ENCODE data around the gene RASAL1.

Gene RASAL1

DNA sequence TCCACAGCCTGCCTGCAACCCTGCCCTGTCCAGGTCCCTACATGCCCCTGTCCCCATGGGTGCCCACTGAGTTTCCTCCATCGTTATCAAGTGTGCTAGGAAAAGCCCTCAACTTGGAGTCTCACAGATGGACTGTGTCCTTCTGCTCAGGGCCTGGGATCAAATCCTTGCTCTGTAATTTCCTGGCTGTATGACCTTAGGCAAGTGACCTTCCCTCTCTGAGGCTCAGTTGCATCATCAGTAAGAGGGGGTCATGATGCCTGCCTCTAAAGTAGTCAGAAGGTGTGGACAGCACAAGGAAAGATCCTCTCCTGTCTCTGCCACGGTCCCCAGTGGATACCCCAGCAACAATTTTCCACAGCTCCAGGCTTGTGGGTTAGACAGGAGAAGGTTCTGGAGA lies 22.2 kb downstream of the RASAL1 start:
- no peak overlapping the region for H3K27ac ChIP-seq (ENCODE audit: low read depth, low read length)
- no peak overlapping the region for H3K4me3 ChIP-seq (ENCODE audit: low read depth, low read length)
- no peaks in the 10 kb centered on the region for H3K4me1 ChIP-seq (ENCODE audit: control insufficient read depth, insufficient read depth, low read length)
- H3K27me3 ChIP-seq (ENCODE audit: control insufficient read depth, insufficient read depth, low read length), result no peaks in the 10 kb centered on the region
- H3K9ac ChIP-seq (ENCODE audit: low read length), result no peak overlapping the region
- no peaks in the 10 kb centered on the region for H3K9me3 ChIP-seq (ENCODE audit: control insufficient read depth, insufficient read depth, low read depth, low read length)
- no peaks in the 10 kb centered on the region for H3K36me3 ChIP-seq (ENCODE audit: control insufficient read depth, insufficient read depth, low read length)

DNA sequence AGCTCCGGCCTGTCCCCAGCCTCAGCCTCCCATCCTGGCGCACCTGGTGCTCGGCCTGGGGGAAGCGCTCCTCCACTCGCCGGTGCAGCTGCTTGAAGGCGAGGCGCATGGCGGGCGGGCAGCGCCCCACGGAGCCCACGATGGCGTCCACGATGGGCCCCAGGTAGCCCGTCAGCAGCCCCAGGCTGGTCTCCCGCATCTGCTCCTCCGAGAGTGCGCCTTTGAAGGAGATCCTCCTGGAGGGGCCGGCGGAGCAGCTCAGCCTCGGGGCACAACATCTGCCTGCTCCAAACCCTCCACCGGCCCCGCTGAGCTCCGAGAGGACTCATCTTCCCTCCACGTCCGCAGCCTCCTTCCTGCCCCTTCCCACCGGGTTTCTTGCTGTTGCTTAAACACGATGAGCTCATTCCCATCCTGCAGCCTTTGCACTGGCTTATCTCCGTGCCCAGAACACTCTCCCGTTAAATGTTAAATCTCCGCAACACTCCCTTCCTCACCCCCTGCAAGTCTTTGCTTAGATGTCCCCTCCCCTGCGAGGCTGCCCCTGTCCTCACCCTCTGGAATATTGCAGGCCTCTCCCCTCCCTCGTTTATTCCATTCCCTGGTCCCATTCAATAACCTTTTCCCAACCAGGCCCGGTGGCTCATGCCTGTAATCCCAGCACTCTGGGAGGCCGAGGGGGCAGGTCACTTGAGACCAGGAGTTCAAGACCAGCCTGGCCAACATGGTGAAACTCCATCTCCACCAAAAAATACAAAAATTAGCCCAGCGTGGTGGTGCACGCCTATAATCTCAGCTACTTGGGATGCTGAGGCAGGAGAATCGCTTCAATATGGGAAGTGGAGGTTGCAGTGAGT lies 23.3 kb downstream of the RASAL1 start:
- H3K9ac ChIP-seq (ENCODE audit: low read length), result no peak overlapping the region
- H3K4me3 ChIP-seq (ENCODE audit: low read depth, low read length), result no peak overlapping the region
- H3K4me1 ChIP-seq (ENCODE audit: control insufficient read depth, insufficient read depth, low read length), result no peaks in the 10 kb centered on the region
- no peaks in the 10 kb centered on the region for H3K36me3 ChIP-seq (ENCODE audit: control insufficient read depth, insufficient read depth, low read length)
- H3K9me3 ChIP-seq (ENCODE audit: control insufficient read depth, insufficient read depth, low read depth, low read length), result no peaks in the 10 kb centered on the region
- H3K27me3 ChIP-seq (ENCODE audit: control insufficient read depth, insufficient read depth, low read length), result no peaks in the 10 kb centered on the region
- no peak overlapping the region for H3K27ac ChIP-seq (ENCODE audit: low read depth, low read length)

GRCh38 chr12:113111247-113111646 lies 24.3 kb downstream of the RASAL1 start:
- no peak overlapping the region for H3K4me3 ChIP-seq (ENCODE audit: low read depth, low read length)
- no peak overlapping the region for H3K27ac ChIP-seq (ENCODE audit: low read depth, low read length)
- H3K27me3 ChIP-seq (ENCODE audit: control insufficient read depth, insufficient read depth, low read length), result no peaks in the 10 kb centered on the region
- no peaks in the 10 kb centered on the region for H3K36me3 ChIP-seq (ENCODE audit: control insufficient read depth, insufficient read depth, low read length)
- no peaks in the 10 kb centered on the region for H3K4me1 ChIP-seq (ENCODE audit: control insufficient read depth, insufficient read depth, low read length)
- H3K9me3 ChIP-seq (ENCODE audit: control insufficient read depth, insufficient read depth, low read depth, low read length), result no peaks in the 10 kb centered on the region
- no peak overlapping the region for H3K9ac ChIP-seq (ENCODE audit: low read length)

- no peak overlapping the region for H3K27ac ChIP-seq (ENCODE audit: low read depth, low read length)
- H3K4me1 ChIP-seq (ENCODE audit: control insufficient read depth, insufficient read depth, low read length), result no peaks in the 10 kb centered on the region
- no peaks in the 10 kb centered on the region for H3K36me3 ChIP-seq (ENCODE audit: control insufficient read depth, insufficient read depth, low read length)
- no peaks in the 10 kb centered on the region for H3K9me3 ChIP-seq (ENCODE audit: control insufficient read depth, insufficient read depth, low read depth, low read length)
- H3K27me3 ChIP-seq (ENCODE audit: control insufficient read depth, insufficient read depth, low read length), result peaks cover 3% of the 10 kb centered on the region; the same call in 1 of the 2 replicates
- H3K4me3 ChIP-seq (ENCODE audit: low read depth, low read length), result no peak overlapping the region
- H3K9ac ChIP-seq (ENCODE audit: low read length), result no peak overlapping the region
Observed at GRCh38 chr12:113109872-113110599, 25.5 kb downstream of the RASAL1 start.

- Histone ChIP-seq H3K27ac (ENCODE audit: low read depth, low read length) (no peak overlapping the region), H3K4me1 (ENCODE audit: control insufficient read depth, insufficient read depth, low read length) (no peaks in the 10 kb centered on the region), H3K9me3 (ENCODE audit: control insufficient read depth, insufficient read depth, low read depth, low read length) (no peaks in the 10 kb centered on the region), H3K4me3 (ENCODE audit: low read depth, low read length) (no peak overlapping the region), H3K9ac (ENCODE audit: low read length) (no peak overlapping the region), H3K27me3 (ENCODE audit: control insufficient read depth, insufficient read depth, low read length) (peaks cover 4% of the 10 kb centered on the region; the same call in 1 of the 2 replicates), H3K36me3 (ENCODE audit: control insufficient read depth, insufficient read depth, low read length) (no peaks in the 10 kb centered on the region)
Observed at GRCh38 chr12:113109360-113109759, 26.2 kb downstream of the RASAL1 start.

- Histone ChIP-seq H3K9ac (ENCODE audit: low read length) (no peak overlapping the region), H3K27me3 (ENCODE audit: control insufficient read depth, insufficient read depth, low read length) (peaks cover 8% of the 10 kb centered on the region; the same call in 1 of the 2 replicates), H3K27ac (ENCODE audit: low read depth, low read length) (no peak overlapping the region), H3K4me3 (ENCODE audit: low read depth, low read length) (no peak overlapping the region), H3K9me3 (ENCODE audit: control insufficient read depth, insufficient read depth, low read depth, low read length) (no peaks in the 10 kb centered on the region), H3K36me3 (ENCODE audit: control insufficient read depth, insufficient read depth, low read length) (no peaks in the 10 kb centered on the region), H3K4me1 (ENCODE audit: control insufficient read depth, insufficient read depth, low read length) (no peaks in the 10 kb centered on the region)
Observed at GRCh38 chr12:113108308-113108707, 27.3 kb downstream of the RASAL1 start.

GRCh38 chr12:113106361-113106760 lies 29.2 kb downstream of the RASAL1 start:
- Histone ChIP-seq H3K9me3 (ENCODE audit: control insufficient read depth, insufficient read depth, low read depth, low read length) (no peaks in the 10 kb centered on the region), H3K27me3 (ENCODE audit: control insufficient read depth, insufficient read depth, low read length) (peaks cover 8% of the 10 kb centered on the region; the same call in 1 of the 2 replicates), H3K4me1 (ENCODE audit: control insufficient read depth, insufficient read depth, low read length) (no peaks in the 10 kb centered on the region), H3K27ac (ENCODE audit: low read depth, low read length) (no peak overlapping the region), H3K9ac (ENCODE audit: low read length) (no peak overlapping the region), H3K4me3 (ENCODE audit: low read depth, low read length) (no peak overlapping the region), H3K36me3 (ENCODE audit: control insufficient read depth, insufficient read depth, low read length) (no peaks in the 10 kb centered on the region)

DNA sequence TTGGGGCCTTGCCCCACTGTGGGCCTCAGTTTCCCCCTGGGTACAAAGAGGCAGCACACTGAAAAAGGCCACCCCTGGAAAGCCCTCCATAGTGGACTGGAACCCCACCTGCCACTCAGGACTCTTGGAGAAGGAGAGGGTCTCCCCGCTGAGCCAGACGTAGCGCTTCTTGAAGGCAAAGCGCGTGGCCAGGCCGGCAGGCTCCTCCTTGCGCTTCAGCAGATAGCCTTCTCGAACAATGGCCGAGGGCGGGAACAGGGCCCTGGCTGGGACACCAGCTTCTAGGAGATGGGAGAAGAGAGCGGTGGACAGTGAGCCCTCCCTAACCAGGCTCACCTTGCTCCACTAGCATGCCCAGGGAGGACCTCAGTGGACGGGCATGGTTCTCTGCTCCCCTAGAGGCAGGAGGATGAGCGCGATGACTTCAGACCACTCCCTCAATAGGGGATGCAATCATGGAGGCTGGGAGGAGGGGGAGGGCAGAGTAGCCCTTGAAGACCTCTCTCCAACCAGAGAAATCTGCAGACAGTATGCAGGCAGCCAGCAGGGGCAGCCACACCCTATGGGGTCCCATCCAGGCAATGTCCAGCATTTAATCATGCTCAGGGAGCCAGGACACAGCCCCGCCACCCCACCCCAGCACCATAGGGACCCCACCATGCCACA lies 29.8 kb downstream of the RASAL1 start:
- H3K27ac ChIP-seq (ENCODE audit: low read depth, low read length), result no peak overlapping the region

DNA sequence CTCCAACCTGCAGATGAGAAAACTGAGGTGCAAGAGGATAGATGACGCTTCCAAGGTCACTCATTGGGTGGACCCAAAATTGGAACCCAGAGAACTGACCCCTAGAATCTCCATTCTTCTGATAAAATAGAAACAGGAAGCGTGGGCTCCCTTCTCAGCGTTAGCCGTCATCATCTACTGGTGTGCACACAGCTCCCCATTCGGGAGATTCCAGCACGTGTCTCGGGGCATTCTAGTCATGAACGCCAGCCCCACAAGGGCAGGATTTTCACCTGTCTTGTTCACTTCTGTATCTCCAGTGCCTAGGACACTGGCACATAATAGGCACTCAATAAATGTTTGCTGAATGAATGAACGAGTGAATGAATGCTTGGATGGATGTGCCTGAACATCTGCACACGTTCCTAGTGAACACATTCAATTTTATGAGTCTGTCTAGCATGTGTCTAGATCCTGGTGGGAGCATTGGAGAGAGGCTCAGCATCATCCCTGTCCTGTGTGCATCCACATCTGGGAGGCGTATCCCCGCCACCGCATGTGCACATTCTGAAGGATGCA lies 30.5 kb downstream of the RASAL1 start:
- Histone ChIP-seq H3K9me3 (ENCODE audit: control insufficient read depth, insufficient read depth, low read depth, low read length) (no peaks in the 10 kb centered on the region), H3K36me3 (ENCODE audit: control insufficient read depth, insufficient read depth, low read length) (no peaks in the 10 kb centered on the region), H3K4me1 (ENCODE audit: control insufficient read depth, insufficient read depth, low read length) (no peaks in the 10 kb centered on the region), H3K9ac (ENCODE audit: low read length) (no peak overlapping the region), H3K4me3 (ENCODE audit: low read depth, low read length) (no peak overlapping the region), H3K27me3 (ENCODE audit: control insufficient read depth, insufficient read depth, low read length) (peaks cover 8% of the 10 kb centered on the region; the same call in 1 of the 2 replicates), H3K27ac (ENCODE audit: low read depth, low read length) (no peak overlapping the region)

More for the DNA sequence above, 29.8 kb downstream of the RASAL1 start:
- H3K4me1 ChIP-seq (ENCODE audit: control insufficient read depth, insufficient read depth, low read length), result no peaks in the 10 kb centered on the region
- no peak overlapping the region for H3K4me3 ChIP-seq (ENCODE audit: low read depth, low read length)
- no peaks in the 10 kb centered on the region for H3K36me3 ChIP-seq (ENCODE audit: control insufficient read depth, insufficient read depth, low read length)
- no peaks in the 10 kb centered on the region for H3K9me3 ChIP-seq (ENCODE audit: control insufficient read depth, insufficient read depth, low read depth, low read length)
- peaks cover 8% of the 10 kb centered on the region; the same call in 1 of the 2 replicates for H3K27me3 ChIP-seq (ENCODE audit: control insufficient read depth, insufficient read depth, low read length)
- no peak overlapping the region for H3K9ac ChIP-seq (ENCODE audit: low read length)

DNA sequence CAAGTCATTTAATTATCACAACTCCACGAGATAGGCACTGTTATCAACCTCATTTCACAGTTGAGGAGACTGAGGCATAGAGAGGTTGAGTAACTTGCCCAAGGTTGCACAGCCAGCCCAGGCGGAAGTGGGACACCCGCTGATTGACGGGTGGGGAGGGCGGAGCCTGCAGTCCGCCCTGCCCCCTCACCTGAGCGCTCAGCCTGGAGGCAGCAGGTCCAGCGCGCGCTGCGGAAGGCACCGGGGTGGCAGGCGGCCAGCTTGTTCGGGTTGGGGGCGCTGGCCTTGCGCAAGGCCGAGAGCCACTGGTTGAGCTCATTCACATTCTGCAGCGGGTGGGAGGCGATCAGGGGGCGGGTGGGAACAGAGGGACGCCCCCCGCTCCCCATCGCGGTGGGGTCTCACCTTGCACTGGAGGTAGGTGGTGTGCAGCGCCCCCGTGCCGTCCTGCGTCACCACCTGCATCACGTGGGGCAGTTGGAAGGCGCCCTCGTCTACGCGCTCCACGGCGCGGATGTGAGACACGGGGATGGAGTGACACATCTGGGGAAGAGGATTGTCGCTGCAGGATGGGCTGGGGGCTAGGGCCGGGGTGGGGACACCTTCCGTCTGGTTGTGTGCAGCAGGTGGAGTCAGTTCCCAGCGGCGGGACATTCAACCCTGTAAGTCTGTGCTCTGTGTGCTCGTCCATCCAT lies 31.7 kb downstream of the RASAL1 start:
- no peak overlapping the region for H3K27ac ChIP-seq (ENCODE audit: low read depth, low read length)
- H3K4me3 ChIP-seq (ENCODE audit: low read depth, low read length), result peak overlapping the region; percentile 61
- H3K27me3 ChIP-seq (ENCODE audit: control insufficient read depth, insufficient read depth, low read length), result peaks cover 8% of the 10 kb centered on the region; the same call in 1 of the 2 replicates
- H3K9ac ChIP-seq (ENCODE audit: low read length), result no peak overlapping the region
- H3K9me3 ChIP-seq (ENCODE audit: control insufficient read depth, insufficient read depth, low read depth, low read length), result no peaks in the 10 kb centered on the region
- H3K36me3 ChIP-seq (ENCODE audit: control insufficient read depth, insufficient read depth, low read length), result no peaks in the 10 kb centered on the region
- no peaks in the 10 kb centered on the region for H3K4me1 ChIP-seq (ENCODE audit: control insufficient read depth, insufficient read depth, low read length)

All from HUES6 (cell line).